HG03378 (cell line): ENCODE measurements around the gene VMP1.
"Not testable (repeated sequence)": the region's sequence is repeated elsewhere in the genome, so short reads cannot be mapped to it uniquely, and the experiment has no call there.

Experiments used
- ATAC-seq: cut with Tn5 transposase; IDR thresholded peaks from one replicate; pipeline ENCODE4 v1.9.1; 2021; ENCODE audit warnings: mild to moderate bottlenecking, moderate library complexity; ENCODE audit not compliant: unreplicated experiment

The VMP1 gene

GRCh38 chr17:59776577-59776976, 69.1 kb downstream of the VMP1 start:
- no peak for ATAC-seq

- ATAC-seq, result no peak
Observed at GRCh38 chr17:59777033-59777432, 69.6 kb downstream of the VMP1 start.

GRCh38 chr17:59778996-59779395, 71.5 kb downstream of the VMP1 start:
- no peak for ATAC-seq

GRCh38 chr17:59779521-59779920, 72.1 kb downstream of the VMP1 start:
- no peak for ATAC-seq

- not testable (repeated sequence) for ATAC-seq
Observed at GRCh38 chr17:59780548-59780947, 73.1 kb downstream of the VMP1 start.

GRCh38 chr17:59783221-59784047, 76.0 kb downstream of the VMP1 start:
- no peak for ATAC-seq

- ATAC-seq, result no peak
Observed at GRCh38 chr17:59785091-59785799, 77.8 kb downstream of the VMP1 start.

- peak; percentile 1 for ATAC-seq
Observed at GRCh38 chr17:59786213-59786535, 78.7 kb downstream of the VMP1 start.

GRCh38 chr17:59786536-59787319, 79.3 kb downstream of the VMP1 start:
- peak; percentile 85 for ATAC-seq

- not testable (repeated sequence) for ATAC-seq
Observed at GRCh38 chr17:59789849-59790248, 82.4 kb downstream of the VMP1 start.

GRCh38 chr17:59790418-59790817, 83.0 kb downstream of the VMP1 start:
- ATAC-seq, result not testable (repeated sequence)

GRCh38 chr17:59790910-59791309, 83.5 kb downstream of the VMP1 start:
- ATAC-seq, result no peak

- no peak for ATAC-seq
Observed at GRCh38 chr17:59791603-59792457, 84.4 kb downstream of the VMP1 start.

GRCh38 chr17:59792458-59792823, 85.0 kb downstream of the VMP1 start:
- ATAC-seq, result not testable (repeated sequence)

GRCh38 chr17:59793205-59793604, 85.8 kb downstream of the VMP1 start:
- ATAC-seq, result no peak

GRCh38 chr17:59796138-59796537, 88.7 kb downstream of the VMP1 start:
- ATAC-seq, result no peak

GRCh38 chr17:59796785-59797205, 89.3 kb downstream of the VMP1 start:
- ATAC-seq, result no peak

GRCh38 chr17:59798111-59798510, 90.7 kb downstream of the VMP1 start:
- ATAC-seq, result no peak

- ATAC-seq, result no peak
Observed at GRCh38 chr17:59800530-59800942, 93.1 kb downstream of the VMP1 start.

- no peak for ATAC-seq
Observed at GRCh38 chr17:59802160-59802559, 94.7 kb downstream of the VMP1 start.
